ENCODE results near the gene MAST2.

DNA sequence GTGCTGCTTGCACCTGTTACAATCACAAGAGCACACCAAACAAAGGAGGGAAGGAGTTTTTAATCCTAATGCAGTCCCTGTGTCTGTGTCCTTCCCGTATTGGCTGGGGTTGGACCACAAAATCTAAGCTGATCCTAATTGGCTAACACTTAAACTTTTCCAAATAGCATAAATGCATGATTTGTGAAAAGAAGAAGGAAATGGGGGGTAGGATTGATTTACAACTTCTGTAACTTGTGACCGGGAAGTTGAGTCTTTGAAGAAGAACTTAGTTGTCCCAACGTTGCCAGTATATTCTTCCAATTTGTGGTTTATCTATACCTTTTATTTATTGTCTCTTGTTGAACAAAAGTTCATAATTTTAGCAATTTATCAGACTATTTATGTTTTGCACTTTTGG, 41.1 kb upstream of the MAST2 start:
- TF ChIP-seq CTCF (IDR thresholded peaks at IDR 0.05 in 2 of 3, conservative IDR thresholded peaks at IDR 0.05 in 1 of 3; ENCODE audit: borderline replicate concordance in 1 of 3, insufficient read depth in 1 of 3, low read depth in 2 of 3, low read length in 2 of 3): no peak
- no peak for TF ChIP-seq POLR2A (IDR thresholded peaks at IDR 0.05; ENCODE audit: borderline replicate concordance, extremely low read depth, insufficient read depth, insufficient read length)
- no peak for TF ChIP-seq RAD21 (IDR thresholded peaks at IDR 0.05; ENCODE audit: low read depth)
- TF ChIP-seq ZNF274 (IDR thresholded peaks at IDR 0.05; ENCODE audit: low read depth, low read length): no peak
- no peak for TF ChIP-seq EZH2phosphoT487 (IDR thresholded peaks at IDR 0.05; ENCODE audit: borderline replicate concordance)
- no peak for TF ChIP-seq CEBPB (IDR thresholded peaks at IDR 0.05; ENCODE audit: low read depth)
- TF ChIP-seq YY1 (IDR thresholded peaks at IDR 0.05; ENCODE audit: extremely low read depth, insufficient replicate concordance, low read depth, low read length): no peak
- no peak for TF ChIP-seq EZH2 (IDR thresholded peaks at IDR 0.05)
- no peak for TF ChIP-seq SRF (IDR thresholded peaks at IDR 0.05; ENCODE audit: low read depth)
- TF ChIP-seq POLR2AphosphoS5 (IDR thresholded peaks at IDR 0.05; ENCODE audit: low read depth, low read length): no peak
- TF ChIP-seq MAX (IDR thresholded peaks at IDR 0.05): no peak
